GM03348 (cell line): Measurements from ENCODE around the gene LYZL2.
"Not testable (repeated sequence)": the region's sequence is repeated elsewhere in the genome, so short reads cannot be mapped to it uniquely, and the experiment has no call there.

ENCODE experiments used
- DNase-seq: peaks from one replicate; pipeline ENCODE4 v3.0.0; 2012; ENCODE audit warnings: low spot score

The LYZL2 gene

GRCh38 chr10:30639946-30640786 is 10.6 kb upstream of the LYZL2 start:
- DNase-seq: peak; percentile 72

GRCh38 chr10:30637881-30638467 is 8.4 kb upstream of the LYZL2 start:
- DNase-seq: peak; percentile 77

- no peak for DNase-seq
Observed at GRCh38 chr10:30631188-30631587, 1.6 kb upstream of the LYZL2 start.

- peak; percentile 37 for DNase-seq
Observed at GRCh38 chr10:30630571-30630970, 1.0 kb upstream of the LYZL2 start.

- not testable (repeated sequence) for DNase-seq
Observed at GRCh38 chr10:30628576-30628975, 977 bp downstream of the LYZL2 start.

GRCh38 chr10:30626837-30627236 is 2.7 kb downstream of the LYZL2 start:
- DNase-seq: not testable (repeated sequence)

GRCh38 chr10:30626196-30626595 is 3.4 kb downstream of the LYZL2 start:
- DNase-seq: not testable (repeated sequence)

- DNase-seq: no peak
Observed at GRCh38 chr10:30625080-30625479, 4.5 kb downstream of the LYZL2 start.

- no peak for DNase-seq
Observed at GRCh38 chr10:30619966-30620365, 9.6 kb downstream of the LYZL2 start.

- DNase-seq: no peak
Observed at GRCh38 chr10:30617070-30617469, 12.5 kb downstream of the LYZL2 start.

- not testable (repeated sequence) for DNase-seq
Observed at GRCh38 chr10:30611041-30611440, 18.5 kb downstream of the LYZL2 start.

- DNase-seq: no peak
Observed at GRCh38 chr10:30607814-30608213, 21.7 kb downstream of the LYZL2 start.

GRCh38 chr10:30606313-30606712 is 23.2 kb downstream of the LYZL2 start:
- no peak for DNase-seq

- not testable (repeated sequence) for DNase-seq
Observed at GRCh38 chr10:30605341-30606121, 24.0 kb downstream of the LYZL2 start.

- no peak for DNase-seq
Observed at GRCh38 chr10:30603589-30603988, 26.0 kb downstream of the LYZL2 start.

GRCh38 chr10:30602747-30603146 is 26.8 kb downstream of the LYZL2 start:
- no peak for DNase-seq

- no peak for DNase-seq
Observed at GRCh38 chr10:30600005-30600404, 29.5 kb downstream of the LYZL2 start.

- DNase-seq: no peak
Observed at GRCh38 chr10:30598105-30598776, 31.3 kb downstream of the LYZL2 start.

- not testable (repeated sequence) for DNase-seq
Observed at GRCh38 chr10:30597433-30597824, 32.1 kb downstream of the LYZL2 start.

GRCh38 chr10:30596493-30597432 is 32.8 kb downstream of the LYZL2 start:
- not testable (repeated sequence) for DNase-seq

GRCh38 chr10:30596013-30596412 is 33.5 kb downstream of the LYZL2 start:
- no peak for DNase-seq
